GM23338 (cell line): Measurements from ENCODE around the gene KRTAP10-9.

Experiments used
- CREB1 ChIP-seq: fragments of 250-450 bp; sonication (Bioruptor Pico); IDR thresholded peaks from 2 replicates; pipeline ENCODE4 v1.5.0; 2020; ENCODE audit warnings: low read depth, mild to moderate bottlenecking, moderate library complexity
- TF ChIP-seq, protein P1 (sequence below), 2 experiments: fragments of 200-600 bp in 1 of 2; sonication (generic) in 1 of 2; conservative IDR thresholded peaks; 2 replicates each; pipeline versions ENCODE4 v1.5.1 to v1.6.1; 2016 to 2017; ENCODE audit warnings: antibody characterized with exemption in 2 of 2, low read depth in 2 of 2, mild to moderate bottlenecking in 2 of 2, moderate library complexity in 1 of 2

DNA sequence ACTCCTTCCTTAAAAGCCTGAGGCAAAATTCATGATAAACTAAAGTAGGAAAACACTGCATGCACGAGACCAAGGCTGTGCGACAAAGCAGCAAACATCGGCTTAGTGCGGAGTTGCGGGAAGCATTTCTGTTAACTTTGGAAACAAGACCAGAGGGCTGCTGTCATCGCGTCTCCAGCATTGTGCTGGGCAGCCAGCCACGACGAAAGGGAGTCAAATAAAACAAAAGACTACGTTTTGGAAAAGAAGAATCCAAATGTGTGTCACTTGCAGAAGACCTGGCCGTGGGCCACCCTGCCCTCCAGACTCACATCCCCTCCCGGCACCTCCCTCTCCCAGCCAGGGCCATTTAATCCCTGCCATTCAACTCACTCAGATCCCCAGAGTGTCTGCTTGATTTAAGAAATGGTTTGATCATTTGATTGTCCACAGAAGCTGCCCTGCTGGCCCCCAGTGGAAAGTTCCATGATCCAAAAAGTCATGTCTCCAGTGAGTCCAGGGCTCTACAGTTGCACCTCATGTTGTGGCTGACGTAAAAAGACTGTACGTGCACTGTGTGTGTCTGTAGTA, 16.9 kb downstream of the KRTAP10-9 start:
- no peak for TF ChIP-seq CREB1 (CRISPR knock-in tag)
- TF ChIP-seq, protein P1, sequence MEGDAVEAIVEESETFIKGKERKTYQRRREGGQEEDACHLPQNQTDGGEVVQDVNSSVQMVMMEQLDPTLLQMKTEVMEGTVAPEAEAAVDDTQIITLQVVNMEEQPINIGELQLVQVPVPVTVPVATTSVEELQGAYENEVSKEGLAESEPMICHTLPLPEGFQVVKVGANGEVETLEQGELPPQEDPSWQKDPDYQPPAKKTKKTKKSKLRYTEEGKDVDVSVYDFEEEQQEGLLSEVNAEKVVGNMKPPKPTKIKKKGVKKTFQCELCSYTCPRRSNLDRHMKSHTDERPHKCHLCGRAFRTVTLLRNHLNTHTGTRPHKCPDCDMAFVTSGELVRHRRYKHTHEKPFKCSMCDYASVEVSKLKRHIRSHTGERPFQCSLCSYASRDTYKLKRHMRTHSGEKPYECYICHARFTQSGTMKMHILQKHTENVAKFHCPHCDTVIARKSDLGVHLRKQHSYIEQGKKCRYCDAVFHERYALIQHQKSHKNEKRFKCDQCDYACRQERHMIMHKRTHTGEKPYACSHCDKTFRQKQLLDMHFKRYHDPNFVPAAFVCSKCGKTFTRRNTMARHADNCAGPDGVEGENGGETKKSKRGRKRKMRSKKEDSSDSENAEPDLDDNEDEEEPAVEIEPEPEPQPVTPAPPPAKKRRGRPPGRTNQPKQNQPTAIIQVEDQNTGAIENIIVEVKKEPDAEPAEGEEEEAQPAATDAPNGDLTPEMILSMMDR (conservative IDR thresholded peaks at IDR 0.05; ENCODE audit: low read depth in 2 of 2) = no peak
